GM19324 (cell line): ENCODE data around the gene DMRTB1.

Experiments used
- ATAC-seq: cut with Tn5 transposase; IDR thresholded peaks from one replicate; pipeline ENCODE4 v1.9.1; 2021; ENCODE audit warnings: mild to moderate bottlenecking, moderate library complexity; ENCODE audit not compliant: unreplicated experiment, low FRiP score

The DMRTB1 gene

DNA sequence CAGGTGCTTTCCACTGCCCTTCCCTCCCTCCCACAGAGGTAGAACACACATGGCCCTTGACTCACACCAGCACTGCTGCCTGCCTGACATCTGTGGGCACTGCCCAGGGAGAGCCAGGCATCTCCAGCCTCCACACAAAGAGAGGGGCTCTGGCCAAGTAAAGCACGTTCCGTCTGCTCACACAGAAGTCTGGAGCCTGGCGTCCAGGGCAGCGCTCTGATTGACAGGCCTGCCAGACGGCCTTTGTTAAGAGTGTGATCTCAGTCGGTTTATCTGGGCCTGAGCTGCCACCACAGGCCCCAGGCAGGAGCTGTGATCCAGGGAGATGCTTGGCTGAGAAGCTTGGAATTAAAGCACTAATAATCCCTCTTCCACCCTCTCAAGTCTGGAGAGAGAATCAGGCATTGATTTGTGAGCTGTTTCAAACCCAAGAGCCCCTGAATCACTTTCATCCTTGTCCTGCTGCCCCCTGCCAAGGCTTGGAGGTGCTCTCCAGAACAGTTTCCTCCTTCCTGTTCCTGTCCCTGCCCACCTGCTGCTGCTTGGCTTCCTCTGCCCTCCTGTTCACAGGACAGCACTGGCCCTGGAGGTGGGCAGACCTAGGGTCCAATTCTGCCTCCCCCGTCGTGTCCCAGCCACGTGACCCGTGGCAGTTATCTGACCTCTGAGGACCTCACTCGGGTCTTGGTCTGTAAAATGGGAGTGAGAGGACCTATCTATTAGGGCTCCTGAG lies 3.7 kb downstream of the DMRTB1 start:
- no peak for ATAC-seq

DNA sequence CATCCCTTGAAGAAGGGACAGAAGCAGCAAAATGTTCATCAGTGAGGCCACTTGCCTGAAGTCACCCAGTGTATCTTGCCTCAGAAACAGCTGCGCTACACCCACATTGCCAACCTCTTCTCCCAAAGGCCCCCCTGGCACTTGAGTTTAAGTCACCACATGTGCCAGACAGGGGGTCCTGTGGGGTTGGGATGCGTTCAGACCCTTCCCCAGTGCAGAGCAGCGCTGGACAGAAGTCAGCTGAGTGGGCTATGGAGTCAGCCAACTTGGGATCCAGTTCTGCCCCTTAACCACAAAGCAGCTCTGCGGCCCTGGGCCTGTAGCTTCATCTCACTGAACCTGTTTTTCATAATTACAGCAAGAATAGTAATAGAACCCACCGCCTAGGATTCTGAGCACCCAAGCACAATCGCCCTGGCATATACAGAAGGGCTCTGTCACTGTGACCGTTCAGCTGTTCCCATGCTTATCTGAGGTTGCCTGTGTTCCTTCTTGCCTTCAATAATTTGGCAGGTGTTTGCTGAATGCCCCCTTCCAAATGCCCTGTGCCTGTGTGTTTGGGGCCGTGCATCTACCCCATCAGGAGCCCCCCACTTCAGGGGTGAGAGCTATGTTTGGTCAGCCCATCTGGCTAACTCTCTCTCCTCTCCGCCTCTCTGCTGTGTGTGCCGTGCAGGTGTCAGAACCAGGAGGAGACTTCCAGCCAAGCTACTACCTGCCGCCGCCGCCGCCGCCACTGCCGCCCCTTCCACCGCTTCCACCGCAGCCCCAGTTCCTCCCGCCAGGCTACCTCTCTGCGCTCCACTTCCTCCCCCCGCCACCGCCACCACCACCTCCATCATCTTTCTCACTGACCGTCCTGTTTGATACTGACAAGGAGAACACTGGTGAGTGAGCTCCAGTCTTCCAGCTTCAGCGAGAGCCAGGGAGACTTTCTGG lies 5.0 kb downstream of the DMRTB1 start:
- ATAC-seq: no peak

DNA sequence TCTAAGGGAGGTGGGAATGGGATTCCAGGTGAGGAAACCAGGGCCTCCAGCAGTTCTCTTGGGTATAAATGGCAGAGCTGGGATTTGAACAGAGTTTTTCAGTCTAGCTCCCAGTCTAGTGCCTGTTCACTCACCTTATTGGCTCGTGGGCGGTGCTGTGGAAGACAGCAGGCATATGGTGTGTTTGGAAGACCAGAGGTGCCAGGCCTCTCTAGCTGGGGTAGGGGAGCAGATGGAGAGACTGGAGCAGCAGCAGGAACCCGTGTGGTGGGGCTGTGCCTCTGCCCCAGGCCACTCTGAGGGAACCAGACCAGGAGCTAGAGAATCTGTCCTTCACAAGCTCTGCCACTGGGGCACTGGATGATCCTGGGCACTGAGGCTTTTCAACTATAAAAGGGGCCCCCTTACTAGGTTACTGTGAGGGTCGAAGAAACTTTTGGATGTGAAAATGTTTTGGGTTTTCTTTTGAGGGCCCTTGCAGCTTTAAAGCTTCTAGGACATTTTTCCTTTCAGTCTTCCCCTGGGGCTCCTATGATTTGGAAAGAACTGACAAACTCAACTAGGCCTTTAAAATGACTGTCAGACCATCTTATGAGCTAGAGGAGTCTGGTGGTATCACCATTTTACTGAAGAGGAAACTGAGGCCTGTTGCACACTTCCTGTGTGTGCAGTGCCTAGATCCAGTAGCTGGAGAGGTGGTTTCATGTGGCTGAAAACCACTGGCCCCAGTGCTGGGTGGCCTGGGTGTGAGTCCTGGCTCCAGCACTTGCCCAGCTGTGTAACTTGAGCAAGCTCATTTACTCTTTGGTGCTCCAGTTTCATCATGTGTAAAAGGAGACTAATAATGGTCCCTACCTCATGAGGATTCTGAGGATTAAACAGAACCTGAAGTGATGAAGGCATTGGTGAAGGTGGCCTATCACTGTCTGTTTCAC lies 6.1 kb downstream of the DMRTB1 start:
- ATAC-seq: no peak

DNA sequence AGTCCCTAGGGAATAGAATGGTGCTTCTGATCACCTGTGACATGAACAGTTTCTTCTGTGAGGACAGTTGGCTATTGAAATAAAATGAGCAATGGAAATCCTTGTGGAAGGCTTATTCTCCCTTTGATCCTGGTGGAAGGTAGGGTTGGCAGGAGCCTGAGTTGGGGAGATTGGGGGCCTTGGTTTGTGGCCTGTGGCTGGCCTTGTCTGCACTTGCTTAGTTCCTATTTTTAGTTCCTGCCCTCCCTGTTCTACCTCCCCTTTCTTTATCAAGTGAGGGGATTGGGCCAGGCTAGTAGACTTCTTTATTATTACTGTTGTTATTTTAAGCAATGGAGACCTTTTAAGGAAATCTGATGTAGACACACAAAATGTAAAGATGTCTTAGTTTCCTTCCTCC lies 8.2 kb downstream of the DMRTB1 start:
- ATAC-seq: no peak

- ATAC-seq: no peak
Observed at GRCh38 chr1:53468374-53468773, 9.2 kb downstream of the DMRTB1 start.

- ATAC-seq: no peak
Observed at GRCh38 chr1:53469373-53469772, 10.2 kb downstream of the DMRTB1 start.

GRCh38 chr1:53470155-53470554 lies 11.0 kb downstream of the DMRTB1 start:
- no peak for ATAC-seq

DNA sequence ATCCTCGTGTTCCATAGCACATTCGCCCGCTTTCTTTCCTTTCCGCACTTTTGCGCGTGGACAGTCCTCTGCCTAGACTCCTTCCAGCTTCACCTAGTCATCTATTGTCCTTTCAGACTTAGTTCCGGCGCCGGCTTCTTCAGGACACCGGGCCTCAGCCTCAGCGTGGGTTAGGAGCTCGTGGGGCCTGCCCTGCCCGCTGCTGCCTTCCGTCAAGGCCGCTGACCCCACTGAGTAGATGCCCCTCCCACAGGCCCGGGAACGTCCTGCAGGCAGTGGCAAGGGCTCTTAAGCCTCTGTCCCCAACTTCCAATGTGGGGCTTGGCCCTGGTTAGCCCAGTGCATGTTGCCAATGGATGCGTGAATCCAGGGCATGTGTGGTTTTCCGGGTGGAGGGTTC lies 11.4 kb downstream of the DMRTB1 start:
- ATAC-seq: no peak

GRCh38 chr1:53471000-53471399 lies 11.8 kb downstream of the DMRTB1 start:
- no peak for ATAC-seq

GRCh38 chr1:53473463-53473862 lies 14.3 kb downstream of the DMRTB1 start:
- ATAC-seq: no peak

DNA sequence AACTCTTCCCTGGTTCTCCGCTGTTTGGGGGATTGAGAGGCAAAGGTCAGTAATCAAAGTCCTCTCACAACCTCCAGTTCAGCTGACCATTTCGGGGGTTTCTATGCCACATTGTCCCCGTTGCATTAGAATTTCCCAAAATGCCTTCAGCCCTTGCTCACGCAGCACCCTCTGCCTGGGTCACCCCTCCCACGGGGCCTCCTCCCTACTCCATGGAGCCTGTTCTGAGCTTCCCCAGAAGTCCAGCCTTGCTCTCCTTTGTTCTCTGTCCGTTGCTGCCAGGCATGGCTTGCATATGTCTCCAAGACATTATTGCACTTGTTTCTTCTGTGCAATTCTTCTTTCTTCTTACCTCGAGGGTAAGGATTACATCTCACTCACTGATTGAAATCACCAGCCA lies 16.5 kb downstream of the DMRTB1 start:
- ATAC-seq: no peak

- ATAC-seq: no peak
Observed at GRCh38 chr1:53476579-53476978, 17.4 kb downstream of the DMRTB1 start.

DNA sequence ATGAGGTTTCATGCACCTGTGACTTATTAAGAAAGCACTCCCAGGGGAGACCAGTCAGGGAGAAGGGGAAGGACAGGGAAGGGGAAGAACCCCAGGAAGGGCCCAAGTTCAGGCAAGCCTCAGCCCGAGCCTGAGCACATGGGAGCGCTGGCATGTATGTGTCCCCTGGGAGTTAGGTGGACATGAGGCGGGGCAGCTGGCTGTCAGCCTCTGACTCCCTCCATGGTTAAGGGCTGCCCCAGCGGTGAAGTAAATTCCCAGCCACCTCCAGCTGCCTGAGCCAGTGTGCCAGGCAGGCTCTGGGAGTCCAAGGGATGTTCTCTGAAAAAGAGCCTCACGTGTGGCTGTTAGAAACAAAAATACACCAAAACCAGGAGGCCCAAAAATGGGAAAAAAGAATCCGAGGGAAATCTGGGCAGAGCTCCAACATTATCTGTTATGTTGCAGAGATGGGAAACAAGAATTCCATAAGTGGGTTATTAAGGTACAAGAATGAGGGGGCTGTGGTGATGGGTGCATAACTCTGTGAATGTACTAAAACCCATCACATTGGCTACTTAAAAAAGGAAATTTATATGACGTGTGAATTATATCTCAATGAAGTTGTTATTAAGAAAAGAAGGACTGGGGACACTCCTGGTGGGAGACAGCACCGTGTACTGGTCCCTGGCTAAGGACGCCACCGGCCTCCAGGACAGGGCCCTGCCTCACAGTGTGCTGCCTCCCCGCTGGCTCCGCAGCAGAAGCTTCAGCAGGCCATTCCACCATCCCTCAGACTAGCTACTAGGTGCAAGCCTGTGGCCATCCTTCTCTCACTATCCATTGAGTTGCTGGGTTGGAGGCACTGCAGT lies 18.7 kb downstream of the DMRTB1 start:
- ATAC-seq: no peak

DNA sequence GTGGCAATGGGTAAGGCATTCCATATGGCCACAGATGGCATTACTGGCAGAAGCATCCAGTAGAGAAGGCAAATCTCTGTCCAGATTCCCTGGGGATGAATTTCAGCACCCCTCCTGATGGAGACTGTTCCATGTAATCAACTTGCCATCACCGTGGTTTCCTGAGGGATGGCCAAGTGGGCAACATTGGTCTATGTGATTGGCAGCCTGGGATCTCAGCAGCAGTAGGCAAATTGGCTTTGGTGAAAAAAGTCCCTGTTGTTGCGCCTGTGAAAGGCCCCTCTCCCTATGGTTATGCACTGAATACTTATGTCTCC lies 19.3 kb downstream of the DMRTB1 start:
- ATAC-seq: no peak

- ATAC-seq: no peak
Observed at GRCh38 chr1:53480678-53481077, 21.5 kb downstream of the DMRTB1 start.

- no peak for ATAC-seq
Observed at GRCh38 chr1:53481456-53481855, 22.3 kb downstream of the DMRTB1 start.

- ATAC-seq: no peak
Observed at GRCh38 chr1:53482441-53483153, 23.4 kb downstream of the DMRTB1 start.

GRCh38 chr1:53483170-53483569 lies 24.0 kb downstream of the DMRTB1 start:
- ATAC-seq: no peak

- ATAC-seq: no peak
Observed at GRCh38 chr1:53483656-53484055, 24.5 kb downstream of the DMRTB1 start.
